Measurements from ENCODE around the gene MALAT1. TPM values are rescaled to one million over a fixed set of nuclear protein-coding genes. Genes with fewer than 3 reads are reported as not detected.
A peak's percentile ranks its signal among the peaks of the same experiment; 100 is the strongest.

Gene MALAT1
- total RNA-seq, 2 experiments from 2014 or later: 3,446 to 5,974 TPM

GRCh38 chr11:65487467-65488272, 11.2 kb upstream of the MALAT1 start:
- no peaks in the 10 kb centered on the region for H3K79me2 ChIP-seq (ENCODE audit: insufficient read depth, low read depth, low read length)
- intact Hi-C loops (cut with micrococcal nuclease; ENCODE audit: unreplicated experiment): no loop called here
- H3K4me1 ChIP-seq (ENCODE audit: insufficient read depth, low read length, poor library complexity, severe bottlenecking): peaks cover 62% of the 10 kb centered on the region
- H3K4me2 ChIP-seq (ENCODE audit: low read length): peak overlapping the region; percentile 60
- no peaks in the 10 kb centered on the region for H3K36me3 ChIP-seq (ENCODE audit: insufficient read depth, low read length)
- peak overlapping the region; percentile 71 for H2AFZ ChIP-seq (ENCODE audit: low read length)
- no TSS peak for BruUV-seq (replicated peaks)
- ChIA-PET POLR2A (interaction anchor here (1.1 to 11.1 kb wide), 6 partner anchors 10 to 71 kb away, joined by 3 to 199 read pairs (median 30); partner anchors contain the start of genes MALAT1 and NEAT1), CTCF (ENCODE audit: unreplicated experiment) (interaction anchor here (0.6 to 2.2 kb wide), 8 partner anchors 8 to 108 kb away, joined by 3 to 9 read pairs (median 4); partner anchors contain the start of genes NEAT1 and SCYL1)
- H3K4me3 ChIP-seq (ENCODE audit: low read depth, low read length, poor library complexity, severe bottlenecking): peak overlapping the region; percentile 37
- no peaks in the 10 kb centered on the region for H3K9me2 ChIP-seq (ENCODE audit: insufficient read depth, low read length)
- H3K9me3 ChIP-seq (ENCODE audit: low read length): no peaks in the 10 kb centered on the region
- TF ChIP-seq EZH2phosphoT487 (IDR thresholded peaks at IDR 0.05; ENCODE audit: borderline replicate concordance, low read depth, low read length): no peak
- TF ChIP-seq CTCF (conservative IDR thresholded peaks at IDR 0.05; ENCODE audit: low read length): peak; percentile 71
- DNase-seq (ENCODE audit: low spot score): peak; percentile 80
- no peaks in the 10 kb centered on the region for H4K20me1 ChIP-seq (ENCODE audit: insufficient read depth, low read length)
- H3K27ac ChIP-seq (ENCODE audit: low read depth, low read length, poor library complexity, severe bottlenecking): peak overlapping the region; percentile 65

GRCh38 chr11:65488273-65489034, 10.4 kb upstream of the MALAT1 start:
- intact Hi-C loops (cut with micrococcal nuclease; ENCODE audit: unreplicated experiment): no loop called here
- Histone ChIP-seq H3K4me1 (ENCODE audit: insufficient read depth, low read length, poor library complexity, severe bottlenecking) (peaks cover 70% of the 10 kb centered on the region), H3K9me3 (ENCODE audit: low read length) (no peaks in the 10 kb centered on the region), H3K79me2 (ENCODE audit: insufficient read depth, low read depth, low read length) (no peaks in the 10 kb centered on the region), H3K27ac (ENCODE audit: low read depth, low read length, poor library complexity, severe bottlenecking) (peak overlapping the region; percentile 65), H2AFZ (ENCODE audit: low read length) (peak overlapping the region; percentile 71), H4K20me1 (ENCODE audit: insufficient read depth, low read length) (no peaks in the 10 kb centered on the region), H3K36me3 (ENCODE audit: insufficient read depth, low read length) (no peaks in the 10 kb centered on the region), H3K4me3 (ENCODE audit: low read depth, low read length, poor library complexity, severe bottlenecking) (peak overlapping the region; percentile 37), H3K9me2 (ENCODE audit: insufficient read depth, low read length) (no peaks in the 10 kb centered on the region), H3K4me2 (ENCODE audit: low read length) (peak overlapping the region; percentile 60)
- CTCF ChIA-PET (ENCODE audit: unreplicated experiment): interaction anchor here (0.8 to 2.2 kb wide), 6 partner anchors 8 to 67 kb away, joined by 3 to 9 read pairs (median 4); partner anchors contain the start of genes NEAT1 and SCYL1
- no TSS peak for BruUV-seq (replicated peaks)
- peak; percentile 63 for DNase-seq (ENCODE audit: low spot score)
- POLR2A ChIA-PET: interaction anchor here (0.5 to 11.1 kb wide), 8 partner anchors 11 to 81 kb away, joined by 3 to 199 read pairs (median 16); partner anchors contain the start of genes MALAT1 and NEAT1
- TF ChIP-seq EZH2phosphoT487 (IDR thresholded peaks at IDR 0.05; ENCODE audit: borderline replicate concordance, low read depth, low read length) (no peak), CTCF (conservative IDR thresholded peaks at IDR 0.05; ENCODE audit: low read length) (0 out of 2 replicates have a peak, but pooled peaks have one; percentile 15)

All from OCI-LY7 (cell line).